Measurements from ENCODE around the gene RAB36.

- no peak for TF ChIP-seq CTCF (IDR thresholded peaks at IDR 0.05)
- TF ChIP-seq POLR2AphosphoS5 (IDR thresholded peaks at IDR 0.05), result no peak
These were observed 49.4 kb upstream of the RAB36 start for GRCh38 chr22:23095733-23096342.
